HEK293 (cell line): ENCODE measurements around the gene HCFC1.

Experiments used
- BCL11A ChIP-seq: fragments of 450-650 bp; formaldehyde crosslinking; IDR thresholded peaks from 2 replicates; pipeline ENCODE4 v1.5.1; 2016; ENCODE audit warnings: low read depth, missing biosample characterization, missing genetic modification characterization
- KLF1 ChIP-seq: fragments of 450-650 bp; formaldehyde crosslinking; IDR thresholded peaks from 2 replicates; pipeline ENCODE4 v1.5.1; 2016; ENCODE audit warnings: missing biosample characterization, missing genetic modification characterization
- RBAK ChIP-seq: fragments of 450-650 bp; formaldehyde crosslinking; IDR thresholded peaks from 2 replicates; pipeline ENCODE4 v1.5.1; 2016; ENCODE audit warnings: missing biosample characterization, missing genetic modification characterization
- SCRT1 ChIP-seq: fragments of 450-650 bp; formaldehyde crosslinking; IDR thresholded peaks from 2 replicates; pipeline ENCODE4 v1.5.1; 2016; ENCODE audit warnings: missing biosample characterization, missing genetic modification characterization, borderline replicate concordance
- SP3 ChIP-seq: fragments of 450-650 bp; formaldehyde crosslinking; IDR thresholded peaks from 2 replicates; pipeline ENCODE4 v1.5.1; 2016; ENCODE audit warnings: missing biosample characterization, missing genetic modification characterization
- ZNF112 ChIP-seq: fragments of 450-650 bp; formaldehyde crosslinking; IDR thresholded peaks from 2 replicates; pipeline ENCODE4 v1.5.0; 2017; ENCODE audit warnings: missing biosample characterization, missing genetic modification characterization
- ZNF140 ChIP-seq: fragments of 450-650 bp; formaldehyde crosslinking; IDR thresholded peaks from 2 replicates; pipeline ENCODE4 v1.5.1; 2016; ENCODE audit warnings: missing biosample characterization, missing genetic modification characterization
- ZNF174 ChIP-seq: fragments of 450-650 bp; formaldehyde crosslinking; IDR thresholded peaks from 2 replicates; pipeline ENCODE4 v1.5.0; 2017; ENCODE audit warnings: missing biosample characterization, mild to moderate bottlenecking, missing genetic modification characterization
- ZNF2 ChIP-seq: fragments of 450-650 bp; formaldehyde crosslinking; IDR thresholded peaks from 2 replicates; pipeline ENCODE4 v1.5.1; 2016; ENCODE audit warnings: missing biosample characterization, missing genetic modification characterization
- ZNF221 ChIP-seq: fragments of 450-650 bp; formaldehyde crosslinking; IDR thresholded peaks from 2 replicates; pipeline ENCODE4 v1.5.1; 2017; ENCODE audit warnings: missing biosample characterization, missing genetic modification characterization, borderline replicate concordance
- ZNF223 ChIP-seq: fragments of 450-650 bp; formaldehyde crosslinking; IDR thresholded peaks from 2 replicates; pipeline ENCODE4 v1.5.1; 2016; ENCODE audit warnings: missing biosample characterization, missing genetic modification characterization
- ZNF302 ChIP-seq: fragments of 450-650 bp; formaldehyde crosslinking; IDR thresholded peaks from 2 replicates; pipeline ENCODE4 v1.5.1; 2016; ENCODE audit warnings: missing biosample characterization, missing genetic modification characterization, low read depth
- ZNF341 ChIP-seq: fragments of 450-650 bp; formaldehyde crosslinking; IDR thresholded peaks from 2 replicates; pipeline ENCODE4; 2016; ENCODE audit warnings: low read depth, missing biosample characterization, missing genetic modification characterization
- ZNF433 ChIP-seq: fragments of 450-650 bp; formaldehyde crosslinking; IDR thresholded peaks from 2 replicates; pipeline ENCODE4 v1.5.1; 2016; ENCODE audit warnings: missing biosample characterization, missing genetic modification characterization, low read depth
- ZNF585B ChIP-seq: fragments of 450-650 bp; formaldehyde crosslinking; IDR thresholded peaks from 2 replicates; pipeline ENCODE4 v1.5.1; 2016; ENCODE audit warnings: missing biosample characterization, missing genetic modification characterization
- ZNF701 ChIP-seq: fragments of 450-650 bp; formaldehyde crosslinking; IDR thresholded peaks from 2 replicates; pipeline ENCODE4 v1.5.1; 2016; ENCODE audit warnings: missing biosample characterization, missing genetic modification characterization
- ZSCAN16 ChIP-seq: fragments of 450-650 bp; formaldehyde crosslinking; IDR thresholded peaks from 2 replicates; pipeline ENCODE4 v1.5.1; 2016; ENCODE audit warnings: missing biosample characterization, missing genetic modification characterization
- TF ChIP-seq, protein P1 (sequence below): fragments of 450-650 bp; formaldehyde crosslinking; IDR thresholded peaks from 2 replicates; pipeline ENCODE4 v1.5.1; 2016; ENCODE audit warnings: missing biosample characterization, missing genetic modification characterization
- TF ChIP-seq, protein P2 (sequence below): fragments of 450-650 bp; formaldehyde crosslinking; IDR thresholded peaks from 2 replicates; pipeline ENCODE4 v1.5.1; 2017; ENCODE audit warnings: missing biosample characterization, missing genetic modification characterization
- TF ChIP-seq, protein P3 (sequence below): fragments of 450-650 bp; formaldehyde crosslinking; IDR thresholded peaks from 2 replicates; pipeline ENCODE4 v1.5.1; 2017; ENCODE audit warnings: missing biosample characterization, mild to moderate bottlenecking, missing genetic modification characterization, moderate library complexity
- TF ChIP-seq, protein P4 (sequence below): fragments of 450-650 bp; formaldehyde crosslinking; IDR thresholded peaks from 2 replicates; pipeline ENCODE4 v1.5.0; 2017; ENCODE audit warnings: missing biosample characterization, missing genetic modification characterization, borderline replicate concordance
- TF ChIP-seq, protein P5 (sequence below): fragments of 450-650 bp; formaldehyde crosslinking; IDR thresholded peaks from 2 replicates; pipeline ENCODE4 v1.5.1; 2017; ENCODE audit warnings: missing biosample characterization, missing genetic modification characterization
- TF ChIP-seq, protein P6 (sequence below): fragments of 450-650 bp; formaldehyde crosslinking; IDR thresholded peaks from 2 replicates; pipeline ENCODE4 v1.5.1; 2016; ENCODE audit warnings: missing biosample characterization, missing genetic modification characterization
- TF ChIP-seq, protein P7 (sequence below): fragments of 450-650 bp; formaldehyde crosslinking; IDR thresholded peaks from 2 replicates; pipeline ENCODE4 v1.5.1; 2017; ENCODE audit warnings: missing biosample characterization, missing genetic modification characterization

The HCFC1 gene

DNA sequence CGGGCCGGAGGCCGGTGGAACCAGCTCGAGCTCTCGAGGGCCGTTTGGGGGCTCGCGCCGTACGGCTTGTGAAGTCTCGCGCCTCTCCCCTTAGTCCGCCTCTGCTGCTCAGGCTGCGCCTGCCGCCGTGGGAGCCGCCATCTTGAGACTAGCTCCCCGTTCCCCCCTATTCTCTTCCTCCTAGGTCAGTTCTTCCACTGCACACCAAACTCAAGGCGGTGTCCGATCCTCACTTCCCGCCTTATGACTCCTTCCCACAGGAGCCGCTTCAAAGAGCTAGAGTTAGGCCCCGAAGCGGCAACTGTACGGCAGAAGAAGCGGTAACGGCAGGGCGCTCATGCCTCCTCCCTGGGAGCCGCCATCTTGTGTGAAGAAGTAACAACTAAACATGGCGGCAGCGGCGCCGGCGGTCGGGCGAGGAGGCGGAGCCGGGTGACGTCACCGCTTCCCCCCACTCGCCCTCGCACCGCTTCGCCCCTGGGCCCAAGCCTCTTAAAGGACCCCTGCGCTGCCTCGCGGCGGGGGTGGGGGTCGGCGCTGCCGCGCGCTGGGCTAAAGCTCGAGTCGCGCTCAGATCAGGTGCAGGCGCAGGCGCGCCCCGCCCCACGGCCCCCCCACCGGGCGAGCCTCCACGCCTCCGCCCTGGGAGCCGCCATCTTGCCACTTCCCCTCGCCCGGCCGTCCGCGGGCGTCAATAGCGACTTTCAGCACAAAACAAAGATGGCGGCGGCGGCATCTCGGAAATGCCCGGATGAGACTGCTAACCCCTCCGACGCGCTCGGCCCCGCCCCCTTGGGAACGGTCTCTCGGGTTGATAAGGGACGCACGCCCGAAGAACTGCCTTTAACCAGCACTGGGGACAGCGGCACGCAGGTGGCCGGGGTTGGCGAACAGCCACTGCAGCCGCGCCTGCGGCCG, at the start of gene HCFC1 (continued):
- TF ChIP-seq, protein P1, sequence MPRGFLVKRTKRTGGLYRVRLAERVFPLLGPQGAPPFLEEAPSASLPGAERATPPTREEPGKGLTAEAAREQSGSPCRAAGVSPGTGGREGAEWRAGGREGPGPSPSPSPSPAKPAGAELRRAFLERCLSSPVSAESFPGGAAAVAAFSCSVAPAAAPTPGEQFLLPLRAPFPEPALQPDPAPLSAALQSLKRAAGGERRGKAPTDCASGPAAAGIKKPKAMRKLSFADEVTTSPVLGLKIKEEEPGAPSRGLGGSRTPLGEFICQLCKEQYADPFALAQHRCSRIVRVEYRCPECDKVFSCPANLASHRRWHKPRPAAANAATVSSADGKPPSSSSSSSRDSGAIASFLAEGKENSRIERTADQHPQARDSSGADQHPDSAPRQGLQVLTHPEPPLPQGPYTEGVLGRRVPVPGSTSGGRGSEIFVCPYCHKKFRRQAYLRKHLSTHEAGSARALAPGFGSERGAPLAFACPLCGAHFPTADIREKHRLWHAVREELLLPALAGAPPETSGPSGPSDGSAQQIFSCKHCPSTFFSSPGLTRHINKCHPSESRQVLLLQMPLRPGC (tag by site-specific recombination), result peak; percentile 34
- TF ChIP-seq ZNF2 (tag by site-specific recombination) (peak; percentile 68), ZNF223 (0 out of 2 replicates have a peak, but pooled peaks have one; percentile 31), ZNF221 (tag by site-specific recombination) (no peak), ZNF585B (tag by site-specific recombination) (no peak), SP3 (tag by site-specific recombination) (peak; percentile 87), ZNF433 (tag by site-specific recombination) (no peak), ZNF174 (no peak), ZNF302 (tag by site-specific recombination) (no peak), RBAK (tag by site-specific recombination) (no peak), ZNF341 (tag by site-specific recombination) (peak; percentile 82), ZNF112 (tag by site-specific recombination) (no peak), BCL11A (no peak), ZSCAN16 (tag by site-specific recombination) (0 out of 2 replicates have a peak, but pooled peaks have one; percentile 38), KLF1 (peak; percentile 84), SCRT1 (tag by site-specific recombination) (no peak), ZNF701 (tag by site-specific recombination) (peak; percentile 90), ZNF140 (tag by site-specific recombination) (no peak)
- TF ChIP-seq, protein P2, sequence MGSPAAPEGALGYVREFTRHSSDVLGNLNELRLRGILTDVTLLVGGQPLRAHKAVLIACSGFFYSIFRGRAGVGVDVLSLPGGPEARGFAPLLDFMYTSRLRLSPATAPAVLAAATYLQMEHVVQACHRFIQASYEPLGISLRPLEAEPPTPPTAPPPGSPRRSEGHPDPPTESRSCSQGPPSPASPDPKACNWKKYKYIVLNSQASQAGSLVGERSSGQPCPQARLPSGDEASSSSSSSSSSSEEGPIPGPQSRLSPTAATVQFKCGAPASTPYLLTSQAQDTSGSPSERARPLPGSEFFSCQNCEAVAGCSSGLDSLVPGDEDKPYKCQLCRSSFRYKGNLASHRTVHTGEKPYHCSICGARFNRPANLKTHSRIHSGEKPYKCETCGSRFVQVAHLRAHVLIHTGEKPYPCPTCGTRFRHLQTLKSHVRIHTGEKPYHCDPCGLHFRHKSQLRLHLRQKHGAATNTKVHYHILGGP (tag by site-specific recombination), result no peak
- TF ChIP-seq, protein P3, sequence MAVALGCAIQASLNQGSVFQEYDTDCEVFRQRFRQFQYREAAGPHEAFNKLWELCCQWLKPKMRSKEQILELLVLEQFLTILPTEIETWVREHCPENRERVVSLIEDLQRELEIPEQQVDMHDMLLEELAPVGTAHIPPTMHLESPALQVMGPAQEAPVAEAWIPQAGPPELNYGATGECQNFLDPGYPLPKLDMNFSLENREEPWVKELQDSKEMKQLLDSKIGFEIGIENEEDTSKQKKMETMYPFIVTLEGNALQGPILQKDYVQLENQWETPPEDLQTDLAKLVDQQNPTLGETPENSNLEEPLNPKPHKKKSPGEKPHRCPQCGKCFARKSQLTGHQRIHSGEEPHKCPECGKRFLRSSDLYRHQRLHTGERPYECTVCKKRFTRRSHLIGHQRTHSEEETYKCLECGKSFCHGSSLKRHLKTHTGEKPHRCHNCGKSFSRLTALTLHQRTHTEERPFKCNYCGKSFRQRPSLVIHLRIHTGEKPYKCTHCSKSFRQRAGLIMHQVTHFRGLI (tag by site-specific recombination), result peak; percentile 42; the same call in 1 of the 2 replicates
- TF ChIP-seq, protein P4, sequence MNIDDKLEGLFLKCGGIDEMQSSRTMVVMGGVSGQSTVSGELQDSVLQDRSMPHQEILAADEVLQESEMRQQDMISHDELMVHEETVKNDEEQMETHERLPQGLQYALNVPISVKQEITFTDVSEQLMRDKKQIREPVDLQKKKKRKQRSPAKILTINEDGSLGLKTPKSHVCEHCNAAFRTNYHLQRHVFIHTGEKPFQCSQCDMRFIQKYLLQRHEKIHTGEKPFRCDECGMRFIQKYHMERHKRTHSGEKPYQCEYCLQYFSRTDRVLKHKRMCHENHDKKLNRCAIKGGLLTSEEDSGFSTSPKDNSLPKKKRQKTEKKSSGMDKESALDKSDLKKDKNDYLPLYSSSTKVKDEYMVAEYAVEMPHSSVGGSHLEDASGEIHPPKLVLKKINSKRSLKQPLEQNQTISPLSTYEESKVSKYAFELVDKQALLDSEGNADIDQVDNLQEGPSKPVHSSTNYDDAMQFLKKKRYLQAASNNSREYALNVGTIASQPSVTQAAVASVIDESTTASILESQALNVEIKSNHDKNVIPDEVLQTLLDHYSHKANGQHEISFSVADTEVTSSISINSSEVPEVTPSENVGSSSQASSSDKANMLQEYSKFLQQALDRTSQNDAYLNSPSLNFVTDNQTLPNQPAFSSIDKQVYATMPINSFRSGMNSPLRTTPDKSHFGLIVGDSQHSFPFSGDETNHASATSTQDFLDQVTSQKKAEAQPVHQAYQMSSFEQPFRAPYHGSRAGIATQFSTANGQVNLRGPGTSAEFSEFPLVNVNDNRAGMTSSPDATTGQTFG (tag by site-specific recombination), result 0 out of 2 replicates have a peak, but pooled peaks have one; percentile 31
- TF ChIP-seq, protein P5, sequence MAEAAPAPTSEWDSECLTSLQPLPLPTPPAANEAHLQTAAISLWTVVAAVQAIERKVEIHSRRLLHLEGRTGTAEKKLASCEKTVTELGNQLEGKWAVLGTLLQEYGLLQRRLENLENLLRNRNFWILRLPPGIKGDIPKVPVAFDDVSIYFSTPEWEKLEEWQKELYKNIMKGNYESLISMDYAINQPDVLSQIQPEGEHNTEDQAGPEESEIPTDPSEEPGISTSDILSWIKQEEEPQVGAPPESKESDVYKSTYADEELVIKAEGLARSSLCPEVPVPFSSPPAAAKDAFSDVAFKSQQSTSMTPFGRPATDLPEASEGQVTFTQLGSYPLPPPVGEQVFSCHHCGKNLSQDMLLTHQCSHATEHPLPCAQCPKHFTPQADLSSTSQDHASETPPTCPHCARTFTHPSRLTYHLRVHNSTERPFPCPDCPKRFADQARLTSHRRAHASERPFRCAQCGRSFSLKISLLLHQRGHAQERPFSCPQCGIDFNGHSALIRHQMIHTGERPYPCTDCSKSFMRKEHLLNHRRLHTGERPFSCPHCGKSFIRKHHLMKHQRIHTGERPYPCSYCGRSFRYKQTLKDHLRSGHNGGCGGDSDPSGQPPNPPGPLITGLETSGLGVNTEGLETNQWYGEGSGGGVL (tag by site-specific recombination), result peak; percentile 81
- TF ChIP-seq, protein P6, sequence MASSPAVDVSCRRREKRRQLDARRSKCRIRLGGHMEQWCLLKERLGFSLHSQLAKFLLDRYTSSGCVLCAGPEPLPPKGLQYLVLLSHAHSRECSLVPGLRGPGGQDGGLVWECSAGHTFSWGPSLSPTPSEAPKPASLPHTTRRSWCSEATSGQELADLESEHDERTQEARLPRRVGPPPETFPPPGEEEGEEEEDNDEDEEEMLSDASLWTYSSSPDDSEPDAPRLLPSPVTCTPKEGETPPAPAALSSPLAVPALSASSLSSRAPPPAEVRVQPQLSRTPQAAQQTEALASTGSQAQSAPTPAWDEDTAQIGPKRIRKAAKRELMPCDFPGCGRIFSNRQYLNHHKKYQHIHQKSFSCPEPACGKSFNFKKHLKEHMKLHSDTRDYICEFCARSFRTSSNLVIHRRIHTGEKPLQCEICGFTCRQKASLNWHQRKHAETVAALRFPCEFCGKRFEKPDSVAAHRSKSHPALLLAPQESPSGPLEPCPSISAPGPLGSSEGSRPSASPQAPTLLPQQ (tag by site-specific recombination), result peak; percentile 96
- TF ChIP-seq, protein P7, sequence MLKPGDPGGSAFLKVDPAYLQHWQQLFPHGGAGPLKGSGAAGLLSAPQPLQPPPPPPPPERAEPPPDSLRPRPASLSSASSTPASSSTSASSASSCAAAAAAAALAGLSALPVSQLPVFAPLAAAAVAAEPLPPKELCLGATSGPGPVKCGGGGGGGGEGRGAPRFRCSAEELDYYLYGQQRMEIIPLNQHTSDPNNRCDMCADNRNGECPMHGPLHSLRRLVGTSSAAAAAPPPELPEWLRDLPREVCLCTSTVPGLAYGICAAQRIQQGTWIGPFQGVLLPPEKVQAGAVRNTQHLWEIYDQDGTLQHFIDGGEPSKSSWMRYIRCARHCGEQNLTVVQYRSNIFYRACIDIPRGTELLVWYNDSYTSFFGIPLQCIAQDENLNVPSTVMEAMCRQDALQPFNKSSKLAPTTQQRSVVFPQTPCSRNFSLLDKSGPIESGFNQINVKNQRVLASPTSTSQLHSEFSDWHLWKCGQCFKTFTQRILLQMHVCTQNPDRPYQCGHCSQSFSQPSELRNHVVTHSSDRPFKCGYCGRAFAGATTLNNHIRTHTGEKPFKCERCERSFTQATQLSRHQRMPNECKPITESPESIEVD, result 0 out of 2 replicates have a peak, but pooled peaks have one; percentile 41
